A549 (cell line): ENCODE data around the gene TPCN2.

Experiments
- ATOH8 ChIP-seq: fragments of 250-450 bp; sonication (Bioruptor Pico); IDR thresholded peaks from 2 replicates; pipeline ENCODE4 v1.5.0; 2020; ENCODE audit warnings: low read depth, mild to moderate bottlenecking, moderate library complexity
- BHLHE40 ChIP-seq: IDR thresholded peaks from 2 replicates; pipeline ENCODE4 v1.6.1; 2012; ENCODE audit warnings: low read depth, low read length, inconsistent platforms
- CHD4 ChIP-seq: fragments of 200-600 bp; sonication (generic); IDR thresholded peaks from 2 replicates; pipeline ENCODE4 v1.6.1; 2016; ENCODE audit warnings: antibody characterized with exemption, mild to moderate bottlenecking, borderline replicate concordance
- CTCF ChIP-seq: fragments of >200 bp; sonication (Bioruptor Twin); formaldehyde crosslinking; IDR thresholded peaks from 3 replicates; pipeline ENCODE4 v1.5.1; 2016
- KDM5A ChIP-seq: fragments of 200-600 bp; sonication (generic); IDR thresholded peaks from 2 replicates; pipeline ENCODE4 v1.6.1; 2016; ENCODE audit warnings: antibody characterized with exemption, mild to moderate bottlenecking
- NR3C1 ChIP-seq: fragments of >200 bp; sonication (Bioruptor Twin); formaldehyde crosslinking; IDR thresholded peaks from 3 replicates; pipeline ENCODE4 v1.6.1; 2017
- PHF8 ChIP-seq: fragments of 200-600 bp; sonication (generic); IDR thresholded peaks from 2 replicates; pipeline ENCODE4 v1.6.1; 2016; ENCODE audit warnings: low read depth, mild to moderate bottlenecking, antibody characterized with exemption, moderate library complexity, borderline replicate concordance
- POLR2A ChIP-seq: IDR thresholded peaks from 2 replicates; pipeline ENCODE4 v1.6.1; 2012; ENCODE audit warnings: mild to moderate bottlenecking, low read length
- RAD21 ChIP-seq, 2 experiments: fragments of >200 bp in 1 of 2; sonication (Bioruptor Twin) in 1 of 2; formaldehyde crosslinking in 1 of 2; IDR thresholded peaks in 1 of 2; conservative IDR thresholded peaks in 1 of 2; 2 replicates in 1 of 2; 3 replicates in 1 of 2; pipeline ENCODE4 v1.6.1; 2012 to 2018; ENCODE audit warnings: inconsistent platforms in 1 of 2
- ZSCAN20 ChIP-seq: fragments of 250-450 bp; sonication (Bioruptor Pico); IDR thresholded peaks from 2 replicates; pipeline ENCODE4 v1.8.0; 2022; ENCODE audit warnings: mild to moderate bottlenecking, moderate library complexity

GRCh38 chr11:69013009-69013951 lies 35.5 kb upstream of the TPCN2 start, which contains the start of gene MRGPRF:
- TF ChIP-seq POLR2A (no peak), CTCF (no peak), ZSCAN20 (no peak), PHF8 (no peak), CHD4 (no peak), BHLHE40 (no peak), NR3C1 (no peak), RAD21 (conservative IDR thresholded peaks at IDR 0.05 in 1 of 2, IDR thresholded peaks at IDR 0.05 in 1 of 2) (no peak), KDM5A (no peak), ATOH8 (no peak)
